Thoracic aorta endothelial cell (primary cell): ENCODE measurements around the gene WSCD1. TPM values are rescaled to one million over a fixed set of nuclear protein-coding genes. Genes with fewer than 3 reads are reported as not detected.

Experiments used
- total RNA-seq: library from RNA; depleted of rRNA; stranded (reverse); fragments of >200 nt; gene quantifications from 2 replicates; pipeline ENCODE4 v1.2.3, GENCODE V29; 2012

The WSCD1 gene
- total RNA-seq: 49.9 and 53.8 TPM in 2 replicates

GRCh38 chr17:6069539-6070429 lies at the start of gene WSCD1:
TSS of gene WSCD1 (plus strand) at chr17:6070379. CDS start at chr17:6080659, 10,280 bp downstream.

